Activated CD4-positive, alpha-beta T cell treated with anti-CD3 and anti-CD28 coated beads for 24 hours (primary cell): Measurements from ENCODE around the gene CBS.
"Not testable (repeated sequence)": the region's sequence is repeated elsewhere in the genome, so short reads cannot be mapped to it uniquely, and the experiment has no call there.

Source experiments
- DNase-seq, 2 donors: peaks; one replicate each; pipeline ENCODE4 v3.0.0-alpha.2; 2020; ENCODE audit warnings: low read depth in 2 of 2

The CBS gene

DNA sequence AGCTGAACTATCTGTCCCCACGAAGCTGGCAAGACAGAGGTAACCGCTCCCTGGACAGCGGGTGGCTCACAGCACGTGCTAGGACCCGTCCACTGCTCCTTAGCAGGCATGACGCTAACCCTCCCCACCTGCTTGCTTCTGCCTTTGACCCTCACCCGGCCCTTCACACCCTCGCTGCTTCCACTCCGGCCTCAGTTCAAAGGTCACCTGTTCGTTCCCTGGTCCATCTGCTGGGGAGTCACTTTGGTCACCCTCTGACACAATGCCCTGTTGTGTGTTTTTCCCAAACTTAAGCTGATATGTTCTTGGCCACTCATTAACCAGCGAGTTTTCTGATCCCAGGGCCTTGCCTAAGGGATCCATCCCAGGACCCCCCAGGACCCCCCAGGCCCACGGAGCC lies 7.6 kb downstream of the CBS start:
- DNase-seq = not testable (repeated sequence)

GRCh38 chr21:43066690-43067089 lies 8.9 kb downstream of the CBS start:
- not testable (repeated sequence) for DNase-seq

DNA sequence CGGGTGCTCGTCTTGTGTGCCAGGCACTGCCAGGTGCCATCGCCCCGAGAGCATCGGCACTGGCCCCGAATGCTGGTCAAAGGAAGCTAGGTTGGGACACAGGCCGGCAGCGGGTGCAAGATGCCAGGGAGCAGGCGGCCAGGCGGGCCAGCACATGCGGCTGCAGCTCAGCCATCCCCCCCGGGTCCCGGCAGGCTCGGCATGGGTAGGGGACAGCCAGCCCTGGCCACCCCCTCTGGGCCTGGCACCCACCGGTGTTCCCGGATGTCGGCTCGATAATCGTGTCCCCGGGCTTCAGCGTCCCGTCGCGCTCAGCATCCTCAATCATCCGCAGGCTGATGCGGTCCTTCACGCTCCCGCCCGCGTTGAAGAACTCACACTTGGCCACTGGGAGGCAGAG lies 9.6 kb downstream of the CBS start:
- DNase-seq = not testable (repeated sequence)

DNA sequence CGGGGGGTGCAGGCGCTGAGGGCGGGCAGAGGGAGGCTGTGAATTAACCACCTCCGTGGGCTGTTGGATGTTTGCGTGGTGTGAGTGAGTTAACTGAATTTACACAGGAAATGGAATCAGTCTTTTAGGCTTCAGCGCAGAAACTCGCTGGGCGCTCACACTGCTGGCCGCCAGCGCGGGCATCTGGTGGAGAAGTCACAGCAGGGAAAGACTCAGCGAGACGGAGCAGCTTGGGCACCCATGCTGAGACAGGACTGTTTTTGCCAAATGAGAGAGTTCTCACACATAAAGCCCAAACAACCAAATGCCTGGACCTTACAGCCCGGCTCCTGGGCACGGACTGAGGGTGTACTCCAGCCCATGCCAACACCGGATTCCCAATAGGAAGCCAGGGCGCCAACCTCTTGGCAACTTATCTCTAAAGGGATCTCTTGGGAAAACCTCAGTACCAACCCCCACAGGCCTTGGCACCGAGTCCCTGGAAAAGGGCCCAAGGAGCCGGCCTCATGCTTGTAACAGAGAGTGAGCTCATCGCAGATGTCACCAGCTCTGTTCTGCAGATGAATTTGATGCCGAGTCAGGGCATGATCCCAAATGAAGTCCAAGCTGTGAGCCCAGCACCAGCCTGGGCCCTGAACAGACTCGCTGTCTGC lies 11.2 kb downstream of the CBS start:
- not testable (repeated sequence) for DNase-seq

DNA sequence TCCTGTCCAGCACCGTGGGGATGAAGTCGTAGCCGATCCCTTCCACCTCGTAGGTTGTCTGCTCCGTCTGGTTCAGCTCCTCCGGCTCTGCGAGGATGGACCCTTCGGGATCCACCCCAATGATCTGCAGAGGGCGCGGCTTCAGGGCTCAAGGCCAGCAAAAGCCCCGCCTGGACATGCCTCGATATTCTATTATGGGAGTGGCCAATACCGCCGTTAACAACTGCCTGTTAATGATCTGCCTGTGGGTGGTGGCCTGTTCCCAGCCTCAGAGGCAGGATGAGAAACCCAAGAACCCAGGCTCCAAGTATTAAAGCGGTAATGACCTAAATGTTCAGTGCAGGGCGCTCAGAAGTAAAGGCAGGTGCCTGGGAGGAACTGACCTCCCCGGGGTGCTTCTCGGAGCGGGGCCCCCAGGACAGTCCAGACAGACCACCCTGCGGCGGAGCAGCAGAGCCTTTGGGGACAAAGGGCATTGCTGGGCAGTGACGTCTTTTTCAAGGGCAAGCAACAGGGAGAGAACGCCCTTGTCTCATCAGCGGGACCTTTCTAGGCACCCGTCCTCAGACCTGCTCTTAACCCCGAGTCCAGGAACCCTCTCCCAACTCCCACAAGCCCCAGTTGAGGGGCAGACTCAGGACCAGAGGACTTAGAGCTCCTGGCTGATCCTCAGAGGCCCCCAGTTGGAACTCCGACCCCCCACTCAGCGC lies 12.5 kb downstream of the CBS start:
- DNase-seq = not testable (repeated sequence)

DNA sequence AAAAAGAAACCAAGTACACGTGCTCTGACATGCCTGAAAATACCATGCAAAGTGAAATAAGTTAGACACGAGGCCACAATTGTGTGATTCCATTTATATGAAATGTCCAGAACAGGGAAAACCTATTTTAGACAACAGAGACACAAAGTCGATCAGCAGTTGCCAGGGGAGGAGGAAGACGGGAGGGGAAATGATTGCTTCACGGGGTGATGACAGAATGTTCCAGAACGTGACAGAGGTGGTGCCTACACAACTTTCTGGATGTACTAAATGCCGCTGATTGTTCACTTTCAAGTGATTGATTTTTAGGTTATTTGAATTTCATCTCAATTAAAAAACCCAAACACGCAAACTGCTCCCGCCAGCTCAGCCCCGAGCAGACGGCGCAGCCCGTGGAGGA lies 22.5 kb downstream of the CBS start:
- DNase-seq = not testable (repeated sequence)

DNA sequence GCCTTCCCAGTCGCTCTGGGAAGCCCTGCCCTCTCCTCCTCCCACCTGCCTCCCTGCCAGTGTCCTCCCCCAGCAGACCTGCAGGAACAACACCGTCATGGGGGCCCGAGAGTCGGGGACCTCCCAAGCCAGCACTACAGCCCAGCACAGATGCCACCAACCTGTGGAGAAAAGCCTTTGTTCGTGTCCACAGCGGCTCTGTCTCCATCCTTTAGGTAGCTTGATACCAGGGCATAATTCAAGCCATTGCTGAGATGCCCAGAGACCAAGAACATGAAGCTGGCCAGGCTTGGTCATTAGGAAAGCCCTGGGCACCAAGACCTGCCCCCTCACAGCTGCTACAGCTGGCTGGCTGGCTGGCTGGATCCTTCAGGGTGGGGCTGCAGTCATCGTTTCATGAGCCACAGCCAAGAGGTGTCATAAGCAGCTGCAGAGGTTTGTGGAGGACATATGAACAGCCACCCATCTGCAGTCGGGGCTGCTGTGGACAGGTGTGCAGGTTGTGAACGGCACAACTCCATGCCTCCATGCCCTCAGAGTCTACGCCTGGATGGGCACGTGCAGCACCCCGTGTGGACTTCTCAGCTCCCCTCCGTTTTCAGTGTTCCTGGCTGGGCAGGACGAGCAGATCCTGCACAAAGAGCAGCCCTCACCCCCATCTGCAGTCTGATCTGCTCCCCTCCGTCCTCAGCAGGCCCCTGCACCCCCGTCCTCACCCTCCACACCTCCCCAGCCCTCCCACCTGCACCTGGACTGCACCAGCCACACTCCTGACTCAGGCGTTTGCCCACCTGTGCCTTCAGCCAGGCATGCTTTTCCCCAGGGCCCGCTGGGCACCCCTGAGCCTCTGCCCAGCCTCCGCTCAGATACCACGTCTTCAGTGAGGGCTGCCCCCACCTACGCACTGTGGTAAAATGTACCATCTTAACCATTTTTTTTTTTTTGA lies 29.5 kb downstream of the CBS start:
- DNase-seq = not testable (repeated sequence)

DNA sequence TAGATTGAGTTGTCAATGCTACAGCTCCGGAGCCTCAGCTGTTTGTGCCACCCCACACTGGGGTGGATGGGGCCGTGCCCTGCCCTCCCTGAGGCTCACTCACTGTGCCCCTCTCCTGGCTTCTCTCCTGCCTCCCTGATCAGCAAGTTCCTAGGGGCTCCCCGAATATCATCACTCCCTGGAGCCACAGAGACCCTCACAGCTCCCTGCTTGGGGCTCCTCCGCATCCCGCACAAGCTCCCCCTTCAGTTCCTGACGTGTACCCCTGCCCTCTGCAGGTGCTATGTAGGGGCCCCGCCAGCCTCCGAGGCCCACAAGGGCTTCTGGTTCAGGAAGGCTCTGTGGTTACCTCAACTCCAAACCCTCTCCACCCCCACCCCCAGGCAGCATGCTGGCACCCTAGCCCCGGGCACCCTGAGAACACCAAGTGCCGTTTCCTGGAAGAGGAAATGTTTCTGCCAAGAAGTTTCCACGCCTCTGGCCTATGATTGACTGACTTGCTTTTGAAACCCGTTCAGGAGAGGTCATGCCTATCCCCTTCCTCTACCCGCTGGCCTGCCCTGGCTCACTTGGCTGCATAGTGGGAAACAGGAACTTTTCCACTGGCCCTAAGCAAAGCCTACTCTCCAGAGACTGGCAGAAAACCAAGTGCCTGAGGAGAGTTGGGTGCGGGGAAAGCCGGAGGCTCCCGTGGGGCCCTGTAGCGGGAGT lies 30.3 kb downstream of the CBS start:
- DNase-seq = not testable (repeated sequence)

GRCh38 chr21:43044547-43044946 lies 31.1 kb downstream of the CBS start:
- not testable (repeated sequence) for DNase-seq

- not testable (repeated sequence) for DNase-seq
Observed at GRCh38 chr21:43043291-43043690, 32.3 kb downstream of the CBS start.

DNA sequence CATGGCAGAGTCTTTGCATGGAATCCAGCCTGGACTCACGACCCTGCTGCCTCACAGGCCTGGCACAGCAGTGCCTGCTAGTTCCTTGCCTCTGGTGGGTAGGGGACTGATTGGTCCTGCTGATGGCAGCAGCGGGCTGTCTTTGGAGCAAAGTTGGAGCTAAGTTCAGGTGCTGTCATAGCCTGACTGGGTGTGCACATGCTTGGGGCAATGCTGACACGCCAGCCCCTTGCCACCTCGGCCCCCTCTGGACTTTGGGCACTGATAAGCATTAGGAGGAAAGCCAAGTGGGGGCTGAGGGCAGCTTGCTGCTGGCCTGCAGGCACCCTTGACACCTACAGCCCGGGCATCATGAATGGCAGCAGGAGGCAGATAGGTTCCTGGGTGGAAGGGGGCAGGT lies 33.5 kb downstream of the CBS start:
- not testable (repeated sequence) for DNase-seq

DNA sequence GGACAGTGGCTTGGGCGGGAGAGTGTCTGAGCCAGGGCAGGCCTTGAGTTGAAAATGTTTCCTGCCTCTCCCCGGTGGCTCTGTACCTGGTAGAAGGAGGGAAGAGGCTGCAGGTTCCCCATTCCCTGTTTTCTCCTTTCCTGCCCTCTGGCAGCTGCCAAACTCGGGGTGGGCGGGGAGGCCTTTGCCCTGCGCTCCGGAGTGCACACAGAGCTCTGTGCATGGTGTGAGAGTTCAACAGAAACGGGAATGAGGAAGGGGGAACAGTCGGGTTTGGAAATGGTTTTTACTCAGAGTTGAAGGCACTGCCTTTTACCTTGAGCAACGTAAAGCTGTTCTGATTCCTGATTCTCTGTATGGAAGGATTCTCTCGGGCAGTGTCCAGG lies 37.0 kb downstream of the CBS start:
- not testable (repeated sequence) for DNase-seq

DNA sequence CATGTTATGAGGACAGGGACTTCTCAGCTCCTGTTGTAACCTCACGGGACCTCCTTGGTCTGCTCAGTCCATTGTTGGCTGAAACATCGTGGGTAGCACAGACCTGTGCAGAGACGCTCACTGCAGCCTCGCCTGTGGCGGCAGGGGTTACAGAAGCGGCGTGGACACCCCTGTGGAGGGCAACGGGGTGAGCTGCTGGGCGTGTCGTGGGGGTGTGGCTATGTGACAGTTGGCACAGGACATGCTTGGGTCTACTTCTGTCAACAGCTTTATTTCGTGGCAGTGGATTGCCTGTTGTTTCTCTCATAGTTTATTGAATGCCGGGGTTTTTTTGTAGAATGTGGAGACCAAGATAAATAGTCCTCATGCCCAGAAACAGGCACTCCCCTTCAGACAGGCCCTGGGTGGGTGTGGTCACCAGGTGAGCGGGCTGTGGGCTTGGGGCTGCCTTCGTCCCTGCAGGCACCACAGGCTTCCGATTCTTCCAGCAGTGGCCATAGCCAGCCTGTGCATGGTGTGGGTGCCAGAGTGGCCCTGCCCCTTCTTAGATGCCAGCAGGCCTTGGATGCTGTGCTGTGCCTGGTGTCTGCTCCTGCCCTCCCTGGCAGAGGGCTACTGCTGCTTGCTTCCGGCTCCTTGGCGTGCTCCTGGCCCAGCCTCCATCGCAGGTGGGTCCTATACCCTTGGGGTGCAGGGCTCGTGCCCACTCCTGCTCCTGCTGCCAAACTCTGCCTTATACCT lies 37.5 kb downstream of the CBS start:
- not testable (repeated sequence) for DNase-seq

DNA sequence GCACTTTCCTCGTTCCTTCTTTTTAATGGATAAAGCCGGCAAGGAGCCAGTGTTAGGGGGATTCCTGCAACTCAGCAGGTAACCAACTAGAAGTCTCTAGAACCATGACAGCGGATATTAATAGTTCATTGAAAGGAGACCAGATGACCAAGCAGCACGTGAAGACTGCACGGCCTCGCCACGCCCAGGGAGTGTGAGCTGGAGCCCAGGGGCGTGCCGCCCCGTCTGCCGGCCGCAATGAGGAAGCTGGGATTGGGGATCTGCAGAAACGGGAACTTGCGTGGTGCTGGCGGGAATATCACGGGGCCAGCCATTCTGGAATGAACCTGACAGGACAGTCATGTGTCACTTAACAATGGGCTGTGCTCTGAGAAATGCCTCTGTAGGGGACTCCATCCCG lies 38.7 kb downstream of the CBS start:
- not testable (repeated sequence) for DNase-seq

DNA sequence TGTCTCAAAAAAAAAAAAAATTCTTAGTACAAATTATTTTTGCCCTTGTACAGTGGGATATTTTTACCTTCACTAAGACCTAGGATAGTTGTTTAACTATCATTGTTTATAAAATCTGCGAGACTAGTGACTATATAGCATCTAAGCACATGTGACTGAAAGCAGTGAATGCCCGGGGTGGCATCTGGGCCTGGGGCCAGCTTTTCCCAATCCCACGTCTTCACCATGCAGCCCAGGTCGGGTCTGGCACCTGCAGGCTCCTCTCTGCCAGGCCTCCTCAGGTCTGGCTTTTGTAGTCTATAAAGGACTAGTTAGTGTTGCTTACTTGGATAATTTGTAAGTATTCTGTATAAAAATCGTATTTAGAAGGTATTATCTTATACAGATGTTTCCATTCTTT lies 40.8 kb downstream of the CBS start:
- DNase-seq = no peak

- no peak for DNase-seq
Observed at GRCh38 chr21:43034101-43034500, 41.5 kb downstream of the CBS start.

DNA sequence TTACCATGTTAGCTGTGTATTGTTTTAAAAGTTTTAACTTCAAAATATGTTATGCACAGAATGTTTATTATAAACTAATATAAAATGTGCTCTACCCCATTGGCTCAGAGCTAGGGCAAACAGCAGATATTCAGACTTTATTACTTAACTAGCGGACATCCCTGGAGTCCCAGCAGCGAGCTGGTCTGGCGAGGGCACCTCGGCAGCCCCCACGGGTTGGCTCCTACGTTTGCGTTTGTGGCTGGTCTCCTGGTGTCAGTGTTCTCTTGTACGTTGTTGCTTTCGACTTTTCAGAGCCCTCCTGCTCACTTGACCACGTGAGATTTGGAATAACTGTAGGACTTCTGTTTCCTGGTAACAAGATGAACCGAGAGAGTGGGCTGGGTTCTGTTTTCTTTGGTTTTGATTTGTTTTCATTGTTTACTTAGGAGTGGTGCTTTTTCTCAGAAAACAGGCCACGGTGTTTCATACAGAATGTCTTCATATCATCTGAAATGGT lies 44.5 kb downstream of the CBS start:
- no peak for DNase-seq

DNA sequence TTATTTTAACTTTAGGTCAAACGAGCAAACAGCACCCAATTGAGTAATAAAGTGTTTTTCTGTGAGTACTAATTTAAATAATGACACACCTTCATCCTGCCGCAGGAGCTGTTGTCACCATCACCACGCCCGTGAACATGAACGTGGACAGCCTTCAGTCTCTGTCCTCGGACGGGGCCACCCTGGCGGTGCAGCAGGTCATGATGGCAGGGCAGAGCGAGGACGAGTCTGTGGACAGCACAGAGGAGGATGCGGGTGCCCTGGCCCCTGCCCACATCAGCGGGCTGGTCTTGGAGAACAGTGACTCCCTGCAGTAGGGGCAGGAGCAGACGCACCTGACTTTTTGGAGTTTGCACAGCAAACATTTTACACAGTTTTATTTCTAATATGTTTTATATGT lies 45.9 kb downstream of the CBS start:
- no peak for DNase-seq

- DNase-seq = no peak
Observed at GRCh38 chr21:43027846-43028731, 47.5 kb downstream of the CBS start.
